Keratinocyte (primary cell): ENCODE data around the gene LIPH. TPM values are rescaled to one million over a fixed set of nuclear protein-coding genes. Genes with fewer than 3 reads are reported as not detected.
"Not testable (repeated sequence)": the region's sequence is repeated elsewhere in the genome, so short reads cannot be mapped to it uniquely, and the experiment has no call there.

Source experiments
- DNase-seq: peaks from one replicate; pipeline ENCODE4 v3.0.0-alpha.2; 2011; ENCODE audit warnings: low read depth, missing footprints, low spot score
- FAIRE-seq: peaks from 2 replicates; lab custom pipeline; 2011; peaks lifted over from hg19 to GRCh38; lab: Jason Lieb, UNC
- H2AFZ ChIP-seq: 2 replicates; pipeline ENCODE4 v1.6.0; 2012; ENCODE audit warnings: low read length, control low read depth, inconsistent platforms; ENCODE audit not compliant: control insufficient read depth
- H3K27ac ChIP-seq: 2 replicates; pipeline ENCODE4 v1.5.1; 2011; ENCODE audit warnings: low read length; ENCODE audit not compliant: control insufficient read depth, insufficient read depth
- H3K27me3 ChIP-seq: 3 replicates; pipeline ENCODE4 v1.6.0; 2011; ENCODE audit warnings: low read length; ENCODE audit not compliant: control insufficient read depth, insufficient read depth; ENCODE audit errors: extremely low read depth
- H3K36me3 ChIP-seq, 2 experiments: 2 replicates in 1 of 2; 3 replicates in 1 of 2; pipeline ENCODE4 v1.5.1; 2011; ENCODE audit warnings: low read length in 2 of 2, mild to moderate bottlenecking in 1 of 2; ENCODE audit not compliant: control insufficient read depth in 2 of 2, insufficient read depth in 2 of 2; ENCODE audit errors: extremely low read depth in 1 of 2
- H3K4me1 ChIP-seq: 3 replicates; pipeline ENCODE4 v1.5.1; 2011; ENCODE audit warnings: low read length; ENCODE audit not compliant: control insufficient read depth, insufficient read depth; ENCODE audit errors: extremely low read depth
- H3K4me2 ChIP-seq: 3 replicates; pipeline ENCODE4 v1.6.0; 2011; ENCODE audit warnings: low read depth, low read length; ENCODE audit not compliant: control insufficient read depth, insufficient read depth; ENCODE audit errors: extremely low read depth
- H3K4me3 ChIP-seq, 3 experiments: fragments of 200-600 bp in 1 of 3; sonication (generic) in 1 of 3; 2 replicates in 2 of 3; 3 replicates in 1 of 3; pipeline ENCODE4 v1.5.1; 2011 to 2016; ENCODE audit warnings: low read length in 3 of 3, mild to moderate bottlenecking in 3 of 3, control low read depth in 2 of 3, inconsistent platforms in 1 of 3, low read depth in 1 of 3, mixed read lengths in 1 of 3, mixed run types in 1 of 3, moderate library complexity in 1 of 3; ENCODE audit not compliant: control insufficient read depth in 2 of 3, insufficient read depth in 2 of 3; ENCODE audit errors: extremely low read depth in 1 of 3
- H3K79me2 ChIP-seq: 2 replicates; pipeline ENCODE4 v1.6.0; 2012; ENCODE audit warnings: low read length; ENCODE audit not compliant: control insufficient read depth, insufficient read depth
- H3K9ac ChIP-seq: 3 replicates; pipeline ENCODE4 v1.6.0; 2011; ENCODE audit warnings: low read length; ENCODE audit not compliant: control insufficient read depth, insufficient read depth; ENCODE audit errors: extremely low read depth
- H3K9me1 ChIP-seq: 3 replicates; pipeline ENCODE4 v1.6.0; 2011; ENCODE audit warnings: low read length; ENCODE audit not compliant: control insufficient read depth, insufficient read depth; ENCODE audit errors: extremely low read depth
- H3K9me3 ChIP-seq: 2 replicates; pipeline ENCODE4 v1.5.1; 2012; ENCODE audit warnings: low read depth, low read length; ENCODE audit not compliant: control insufficient read depth
- H4K20me1 ChIP-seq: 3 replicates; pipeline ENCODE4 v1.6.0; 2011; ENCODE audit warnings: low read length; ENCODE audit not compliant: control insufficient read depth, insufficient read depth; ENCODE audit errors: extremely low read depth
- EZH2 ChIP-seq: IDR thresholded peaks from one replicate; pipeline ENCODE4 v1.6.1; 2012; ENCODE audit warnings: inconsistent platforms, mild to moderate bottlenecking, low read length, moderate library complexity
- dilution Hi-C: fragments of 300-500 bp; cut with MboI; formaldehyde crosslinking; loops from one replicate; pipeline ENCODE4 v1.7.0; 2020; ENCODE audit warnings: low sequenced_read_pairs; ENCODE audit not compliant: extremely low pct_ligation_motif_present
- polyA plus RNA-seq, 5 experiments: library from polyadenylated mRNA; depleted of rRNA in 3 of 5; stranded (reverse) in 3 of 5; stranded (forward) in 1 of 5; unstranded in 1 of 5; fragments of >200 nt; gene quantifications; 1 replicate in 1 of 5; 2 replicates in 3 of 5; 3 replicates in 1 of 5; pipeline versions ENCODE4 v1.2.1 to v1.2.3, GENCODE V29; 2011 to 2012; ENCODE audit warnings: missing spikeins in 2 of 5, low read depth in 1 of 5, low replicate concordance in 1 of 5
- TF ChIP-seq, protein P1 (sequence below), 3 experiments: IDR thresholded peaks in 1 of 3; conservative IDR thresholded peaks in 1 of 3; optimal IDR thresholded peaks in 1 of 3; 2 replicates in 2 of 3; 3 replicates in 1 of 3; pipeline versions ENCODE3 to v1.5.1; 2011; ENCODE audit warnings: low read length in 3 of 3, mild to moderate bottlenecking in 3 of 3, moderate library complexity in 2 of 3, control low read depth in 1 of 3, inconsistent platforms in 1 of 3; ENCODE audit not compliant: insufficient read depth in 2 of 3; ENCODE audit errors: extremely low read depth in 1 of 3

The LIPH gene
- polyA plus RNA-seq, 1 donor (not counting 4 experiments of a cell fraction or from before 2014, with no cell fraction given), result 1.1 TPM

DNA sequence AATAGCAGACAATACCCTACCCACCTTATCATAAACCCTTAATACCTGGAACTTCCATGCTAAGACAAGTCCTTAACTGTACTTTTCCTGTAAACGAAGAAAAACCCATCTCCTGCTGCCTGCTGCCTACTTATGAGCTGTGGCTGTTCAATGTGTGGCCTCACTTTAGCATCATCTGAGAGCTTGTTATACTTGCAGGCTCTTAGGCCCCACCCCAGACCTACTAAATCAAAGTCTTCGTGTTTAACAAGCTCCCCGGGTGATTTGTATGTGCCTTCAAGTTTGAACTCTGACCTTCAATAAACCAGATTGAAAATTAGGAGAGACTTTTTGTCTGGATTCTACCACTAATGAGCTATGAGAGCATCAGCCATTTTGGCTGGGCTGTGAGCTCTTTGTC is 82.8 kb downstream of the LIPH start:
- FAIRE-seq (no peak), DNase-seq (no peak)
- no peaks in the 10 kb centered on the region for H3K4me1 ChIP-seq
- no peaks in the 10 kb centered on the region for H3K9me1 ChIP-seq
- TF ChIP-seq EZH2, result no peak
- TF ChIP-seq, protein P1, sequence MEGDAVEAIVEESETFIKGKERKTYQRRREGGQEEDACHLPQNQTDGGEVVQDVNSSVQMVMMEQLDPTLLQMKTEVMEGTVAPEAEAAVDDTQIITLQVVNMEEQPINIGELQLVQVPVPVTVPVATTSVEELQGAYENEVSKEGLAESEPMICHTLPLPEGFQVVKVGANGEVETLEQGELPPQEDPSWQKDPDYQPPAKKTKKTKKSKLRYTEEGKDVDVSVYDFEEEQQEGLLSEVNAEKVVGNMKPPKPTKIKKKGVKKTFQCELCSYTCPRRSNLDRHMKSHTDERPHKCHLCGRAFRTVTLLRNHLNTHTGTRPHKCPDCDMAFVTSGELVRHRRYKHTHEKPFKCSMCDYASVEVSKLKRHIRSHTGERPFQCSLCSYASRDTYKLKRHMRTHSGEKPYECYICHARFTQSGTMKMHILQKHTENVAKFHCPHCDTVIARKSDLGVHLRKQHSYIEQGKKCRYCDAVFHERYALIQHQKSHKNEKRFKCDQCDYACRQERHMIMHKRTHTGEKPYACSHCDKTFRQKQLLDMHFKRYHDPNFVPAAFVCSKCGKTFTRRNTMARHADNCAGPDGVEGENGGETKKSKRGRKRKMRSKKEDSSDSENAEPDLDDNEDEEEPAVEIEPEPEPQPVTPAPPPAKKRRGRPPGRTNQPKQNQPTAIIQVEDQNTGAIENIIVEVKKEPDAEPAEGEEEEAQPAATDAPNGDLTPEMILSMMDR (optimal IDR thresholded peaks at IDR 0.05 in 1 of 3, IDR thresholded peaks at IDR 0.05 in 1 of 3, conservative IDR thresholded peaks at IDR 0.05 in 1 of 3; ENCODE audit: extremely low read depth in 1 of 3, insufficient read depth in 2 of 3, low read length in 3 of 3), result no peak
- no peaks in the 10 kb centered on the region for H3K79me2 ChIP-seq
- H4K20me1 ChIP-seq, result no peaks in the 10 kb centered on the region
- no peak overlapping the region for H3K9ac ChIP-seq
- H3K4me3 ChIP-seq, result no peak overlapping the region
- H3K36me3 ChIP-seq, result peaks cover 0 to 7% of the 10 kb centered on the region in 2 experiments
- dilution Hi-C loops, result no loop called here
- no peaks in the 10 kb centered on the region for H3K27me3 ChIP-seq
- no peak overlapping the region for H3K27ac ChIP-seq
- no peaks in the 10 kb centered on the region for H3K9me3 ChIP-seq
- no peak overlapping the region for H3K4me2 ChIP-seq
- H2AFZ ChIP-seq, result no peak overlapping the region

DNA sequence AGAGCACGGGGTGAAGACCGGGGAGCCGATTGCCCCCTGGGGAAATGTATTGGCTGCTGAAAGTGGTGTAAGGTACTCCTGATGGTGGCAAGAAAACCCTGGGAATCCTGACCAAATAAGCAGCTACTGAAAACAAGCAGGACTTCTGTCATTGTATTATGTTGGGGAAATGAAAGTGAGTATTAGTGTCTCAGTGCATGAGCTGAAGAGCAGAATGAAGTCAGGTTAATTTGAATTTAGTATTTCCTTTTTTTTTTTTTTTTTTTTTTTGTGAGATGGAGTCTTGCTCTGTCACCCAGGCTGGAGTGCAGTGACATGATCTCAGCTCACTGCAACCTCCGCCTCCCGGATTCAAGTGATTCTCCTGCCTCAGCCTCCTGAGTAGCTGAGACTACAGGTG is 86.3 kb downstream of the LIPH start:
- H3K4me1 ChIP-seq, H3K36me3 ChIP-seq, H2AFZ ChIP-seq, H3K9ac ChIP-seq, FAIRE-seq, H4K20me1 ChIP-seq, DNase-seq, H3K27ac ChIP-seq, H3K4me2 ChIP-seq, H3K9me1 ChIP-seq, dilution Hi-C loops, H3K4me3 ChIP-seq, H3K9me3 ChIP-seq, H3K79me2 ChIP-seq, H3K27me3 ChIP-seq: not testable (repeated sequence)

DNA sequence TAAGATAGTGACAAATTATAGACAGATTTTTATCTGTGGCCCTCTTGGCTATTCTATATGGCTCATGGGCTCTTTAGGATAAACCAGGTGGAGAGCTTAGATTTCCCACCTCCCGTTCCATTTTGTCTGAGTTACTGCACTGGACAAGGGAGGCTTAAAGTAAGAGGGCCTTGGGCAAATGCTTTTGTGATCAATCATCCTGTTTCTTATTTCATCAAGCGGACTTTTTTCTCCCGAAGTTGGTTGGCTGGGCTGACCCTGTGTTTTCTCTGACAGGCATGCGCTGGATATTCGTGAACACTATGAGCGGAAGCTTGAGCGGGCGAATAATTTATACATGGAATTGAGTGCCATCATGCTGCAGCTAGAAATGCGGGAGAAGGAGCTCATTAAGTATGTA is 86.9 kb downstream of the LIPH start:
- Histone ChIP-seq H3K79me2 (no peaks in the 10 kb centered on the region), H3K4me2 (no peak overlapping the region), H3K27ac (no peak overlapping the region), H3K9ac (no peak overlapping the region), H3K4me3 (no peak overlapping the region), H3K9me1 (no peaks in the 10 kb centered on the region), H2AFZ (no peak overlapping the region), H3K4me1 (no peaks in the 10 kb centered on the region), H3K9me3 (no peaks in the 10 kb centered on the region), H4K20me1 (no peaks in the 10 kb centered on the region), H3K36me3 (peaks cover 0 to 2% of the 10 kb centered on the region in 2 experiments), H3K27me3 (no peaks in the 10 kb centered on the region)
- DNase-seq (no peak), FAIRE-seq (no peak)
- dilution Hi-C loops, result no loop called here
- TF ChIP-seq, protein P1 (optimal IDR thresholded peaks at IDR 0.05 in 1 of 3, IDR thresholded peaks at IDR 0.05 in 1 of 3, conservative IDR thresholded peaks at IDR 0.05 in 1 of 3; ENCODE audit: extremely low read depth in 1 of 3, insufficient read depth in 2 of 3, low read length in 3 of 3), result no peak
- TF ChIP-seq EZH2, result no peak
